T47D (cell line): Measurements from ENCODE around the gene GEN1.
"Not testable (repeated sequence)": the region's sequence is repeated elsewhere in the genome, so short reads cannot be mapped to it uniquely, and the experiment has no call there.

Experiments used
- DNase-seq, 2 experiments: peaks; one replicate each; pipeline versions ENCODE4 v3.0.0 to v3.0.0-alpha.2; 2011 to 2012; ENCODE audit warnings: low read depth in 1 of 2, low spot score in 1 of 2
- JUND ChIP-seq: IDR thresholded peaks from 2 replicates; pipeline ENCODE4 v1.6.1; 2012; ENCODE audit warnings: low read depth
- in situ Hi-C: cut with HindIII; loops from 2 replicates; pipeline ENCODE4 v1.10.0; 2016; ENCODE audit warnings: low sequenced_read_pairs, low pct_unique_long_range_greater_than_20kb

GEN1 gene

GRCh38 chr2:17813010-17813741 lies 59.2 kb downstream of the GEN1 start:
- in situ Hi-C loops: no loop called here
- DNase-seq: no peak
- TF ChIP-seq JUND: no peak

- no peak for TF ChIP-seq JUND
- in situ Hi-C loops: no loop called here
- DNase-seq: no peak
Measured at GRCh38 chr2:17813742-17814473, 60.0 kb downstream of the GEN1 start.

GRCh38 chr2:17814601-17815000 lies 60.7 kb downstream of the GEN1 start:
- no peak for TF ChIP-seq JUND
- DNase-seq: no peak

GRCh38 chr2:17815468-17816184 lies 61.7 kb downstream of the GEN1 start:
- DNase-seq: peak in 1 of 2 experiments; percentile 5
- no peak for TF ChIP-seq JUND
- in situ Hi-C loops: no loop called here

More at GRCh38 chr2:17814601-17815000, 60.7 kb downstream of the GEN1 start:
- in situ Hi-C loops: no loop called here

- no peak for TF ChIP-seq JUND
- in situ Hi-C loops: no loop called here
- DNase-seq: no peak
Measured at GRCh38 chr2:17816396-17817245, 62.7 kb downstream of the GEN1 start, which contains the start of gene MSGN1. Gene MSGN1, plus strand, starts transcription at chr2:17816460. Its CDS starts 59 bp downstream, at chr2:17816519.

GRCh38 chr2:17818235-17818815 lies 64.4 kb downstream of the GEN1 start:
- in situ Hi-C loops: no loop called here
- no peak for DNase-seq
- TF ChIP-seq JUND: no peak

GRCh38 chr2:17821080-17821479 lies 67.1 kb downstream of the GEN1 start:
- in situ Hi-C loops: no loop called here
- DNase-seq: no peak
- TF ChIP-seq JUND: no peak

- no peak for DNase-seq
- in situ Hi-C loops: no loop called here
- no peak for TF ChIP-seq JUND
Measured at GRCh38 chr2:17821535-17822444, 67.9 kb downstream of the GEN1 start.

GRCh38 chr2:17822445-17823117 lies 68.6 kb downstream of the GEN1 start:
- in situ Hi-C loops: no loop called here

GRCh38 chr2:17823646-17824045 lies 69.7 kb downstream of the GEN1 start:
- in situ Hi-C loops, DNase-seq: not testable (repeated sequence)

More at GRCh38 chr2:17822445-17823117, 68.6 kb downstream of the GEN1 start:
- no peak for TF ChIP-seq JUND
- no peak for DNase-seq
